ENCODE results near the gene TMEM53.
"Not testable (repeated sequence)": the region's sequence is repeated elsewhere in the genome, so short reads cannot be mapped to it uniquely, and the experiment has no call there.

Gene TMEM53

GRCh38 chr1:44672254-44672955 is 1.9 kb downstream of the TMEM53 start:
- DNase-seq: peak; percentile 83

DNA sequence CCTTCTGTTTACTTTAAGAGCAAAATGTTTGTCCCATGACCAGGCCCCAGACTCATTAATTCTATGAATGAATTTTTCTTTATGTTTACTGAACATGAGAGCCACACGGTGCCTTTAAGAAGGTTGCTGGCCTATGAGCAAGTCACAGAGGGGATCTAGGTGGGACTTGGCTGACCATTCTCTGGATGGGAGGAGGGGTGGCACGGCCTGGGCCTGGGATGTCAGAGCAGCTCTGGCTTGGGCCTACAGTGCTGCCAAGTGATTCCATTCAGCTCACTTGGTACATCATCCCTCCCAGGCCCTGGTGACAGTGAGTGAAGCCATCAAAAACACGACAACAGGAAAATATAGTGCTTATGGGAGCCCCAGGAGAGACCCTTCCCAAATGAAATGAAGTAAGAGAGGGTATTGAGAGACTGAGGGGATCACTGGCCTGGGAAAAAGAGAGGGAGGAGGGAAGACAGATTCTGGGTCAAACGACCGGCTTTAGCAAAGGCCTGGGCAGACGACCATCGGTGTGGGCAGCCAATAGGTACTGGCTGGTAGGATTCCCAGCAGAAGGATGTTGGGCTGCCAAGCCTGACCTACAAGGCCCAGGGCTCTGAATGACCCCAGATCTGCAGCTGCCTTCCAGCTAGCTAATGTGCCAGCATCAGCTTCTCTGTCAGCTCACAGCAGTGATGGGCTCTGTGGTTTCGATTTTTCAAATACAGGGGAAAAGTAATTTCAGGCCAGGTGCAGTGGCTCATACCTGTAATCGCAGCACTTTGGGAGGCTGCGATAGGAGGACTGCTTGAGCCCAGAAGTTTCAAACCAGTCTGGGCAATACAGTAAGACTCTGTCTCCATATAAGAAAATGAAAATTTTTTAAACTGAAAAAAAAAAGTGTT is 3.3 kb downstream of the TMEM53 start:
- no peak for DNase-seq

GRCh38 chr1:44666719-44667118 is 7.6 kb downstream of the TMEM53 start:
- DNase-seq: not testable (repeated sequence)

- no peak for DNase-seq
Measured at GRCh38 chr1:44664730-44665370, 9.4 kb downstream of the TMEM53 start.

- no peak for DNase-seq
Measured at GRCh38 chr1:44663417-44663816, 10.9 kb downstream of the TMEM53 start.

- DNase-seq: no peak
Measured at GRCh38 chr1:44662683-44663030, 11.6 kb downstream of the TMEM53 start.

DNA sequence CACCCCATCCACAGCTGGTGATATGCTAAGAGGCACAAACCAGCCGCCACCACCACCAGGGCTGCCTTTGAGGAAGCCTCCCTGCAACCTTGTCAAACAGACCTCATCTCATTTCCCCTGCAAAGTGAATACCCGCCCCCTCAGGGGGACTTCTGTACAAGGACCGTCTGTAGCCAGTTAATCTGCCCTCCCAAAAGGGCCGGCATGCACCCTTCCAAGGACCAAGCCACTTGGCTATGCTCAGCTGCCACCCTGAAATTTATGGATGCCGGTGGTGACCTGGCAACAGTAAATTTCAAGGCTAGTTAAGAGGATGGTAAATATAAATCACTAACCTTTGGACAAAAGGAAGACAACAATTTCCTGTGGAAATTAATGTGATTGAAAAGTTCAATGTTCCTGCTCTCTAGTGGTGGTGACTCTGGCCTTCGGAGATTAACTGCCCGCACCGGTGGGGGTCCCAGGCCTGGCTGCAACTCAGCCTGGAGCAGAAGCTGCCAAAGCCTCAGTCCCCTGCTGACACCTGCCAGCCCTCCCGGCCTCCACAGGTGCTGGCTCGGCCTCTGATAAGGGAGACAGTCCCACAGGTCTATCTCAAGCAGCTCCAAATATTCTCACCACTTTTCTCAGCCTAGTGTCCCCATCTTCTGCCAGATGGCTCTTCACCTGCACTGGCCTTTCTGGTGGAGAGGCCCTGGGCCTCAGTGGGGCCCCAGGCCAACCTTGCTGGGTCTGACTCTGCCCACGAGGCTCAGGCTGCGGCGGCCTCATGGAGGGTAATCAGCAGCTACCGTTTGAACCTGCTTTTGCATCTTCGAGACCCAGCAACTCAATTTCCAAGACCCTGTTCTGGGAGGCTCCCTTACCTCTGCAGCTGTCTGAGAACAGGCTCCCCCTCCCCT is 12.2 kb downstream of the TMEM53 start:
- no peak for DNase-seq

DNA sequence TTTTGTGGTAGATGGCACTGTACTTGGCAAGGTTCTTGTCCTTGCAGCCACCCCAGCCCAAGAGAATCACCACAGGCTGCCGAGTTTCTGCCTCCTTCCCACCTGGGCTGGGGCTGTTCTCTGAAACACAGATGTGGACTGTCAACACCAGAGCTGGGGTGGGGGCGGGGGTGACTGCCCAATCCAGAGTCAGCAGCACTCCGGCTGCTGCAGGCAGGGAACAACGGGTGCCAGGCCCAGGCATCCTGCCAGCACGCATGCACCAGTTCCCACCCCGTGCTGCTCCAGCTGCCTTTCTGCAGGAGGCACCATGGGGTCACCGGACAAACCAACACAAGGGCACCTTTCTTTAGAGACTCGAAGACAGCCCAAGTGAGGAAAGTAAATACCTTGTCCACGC is 14.1 kb downstream of the TMEM53 start:
- DNase-seq: no peak

DNA sequence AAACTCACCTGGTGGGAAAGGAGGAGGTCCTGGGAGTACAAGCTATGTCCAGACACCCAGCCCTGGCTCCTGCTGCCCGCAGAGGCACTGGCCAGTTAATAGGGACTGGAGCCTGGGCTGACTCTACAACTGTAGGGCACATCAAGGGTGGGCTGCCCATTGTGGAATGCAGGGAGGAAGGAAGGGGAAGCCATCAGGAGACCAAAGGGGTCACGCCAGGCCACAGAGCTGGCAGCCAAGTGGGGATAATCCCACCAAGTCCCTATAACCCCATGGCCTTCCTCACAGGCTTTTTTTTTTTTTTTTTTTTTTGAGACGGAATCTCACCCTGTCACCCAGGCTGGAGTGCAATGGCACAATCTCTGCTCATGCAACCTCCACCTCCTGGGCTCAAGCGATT is 14.7 kb downstream of the TMEM53 start:
- no peak for DNase-seq

GRCh38 chr1:44655609-44656008 is 18.7 kb downstream of the TMEM53 start:
- no peak for DNase-seq

DNA sequence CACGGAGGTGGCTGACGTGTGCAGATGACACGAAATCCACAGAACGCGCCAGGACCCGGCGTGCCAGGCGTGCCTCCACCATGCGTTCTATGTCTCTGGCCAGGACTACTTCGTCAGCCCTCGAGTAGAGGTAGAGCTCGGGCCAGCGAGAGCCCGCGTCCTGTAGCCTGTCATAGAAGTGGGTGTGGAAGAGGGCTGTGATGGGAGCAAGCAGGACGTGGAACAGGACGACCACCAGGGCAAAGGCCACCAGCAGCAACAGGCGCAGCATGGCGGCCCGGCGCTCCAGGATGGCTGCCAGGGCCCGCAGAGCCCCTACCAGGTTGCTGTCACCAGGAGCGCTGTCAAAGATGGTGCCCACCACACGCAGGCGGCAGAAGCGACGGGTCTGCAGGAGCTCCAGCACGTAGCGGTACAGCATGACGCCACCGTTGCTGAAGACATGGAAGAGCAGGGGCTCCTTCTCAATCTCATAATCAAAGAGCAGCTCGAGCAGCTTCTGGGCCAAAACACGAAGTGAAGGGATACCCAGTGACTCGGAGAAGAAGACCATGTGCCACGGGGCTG is 19.6 kb downstream of the TMEM53 start:
- DNase-seq: no peak

GRCh38 chr1:44653107-44653964 is 20.9 kb downstream of the TMEM53 start:
- no peak for DNase-seq

DNA sequence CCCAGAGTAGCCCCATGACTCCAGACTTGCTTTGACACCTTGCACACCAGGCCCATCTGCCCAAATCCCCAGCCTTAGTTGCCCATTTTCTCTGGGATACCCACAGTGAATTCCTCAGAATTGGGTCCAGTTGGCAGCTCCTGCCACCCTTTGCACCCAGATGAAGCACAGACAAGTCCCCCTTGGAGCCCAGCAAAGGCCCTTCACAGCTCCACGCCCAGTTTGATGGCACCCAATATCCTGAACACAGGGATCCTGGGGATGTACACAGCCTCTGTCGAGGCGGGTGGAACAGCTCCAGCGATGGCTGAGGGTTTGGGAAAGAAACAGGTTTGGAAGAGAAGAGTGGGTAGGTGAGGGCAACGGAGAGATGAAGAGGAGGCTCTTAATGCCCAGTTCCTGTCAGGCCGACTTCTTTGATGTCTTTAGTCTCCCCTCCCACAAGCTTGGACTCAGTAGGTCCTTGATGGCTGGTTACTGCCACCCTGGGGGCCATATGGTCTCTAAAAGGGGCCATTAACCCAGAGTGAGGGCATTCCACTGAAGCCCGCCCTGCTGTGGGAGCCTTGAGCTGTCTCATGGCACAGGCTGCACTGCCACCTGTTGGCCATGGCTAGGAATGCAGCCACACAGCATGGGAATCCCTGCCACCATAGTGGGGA is 21.7 kb downstream of the TMEM53 start:
- peak; percentile 65 for DNase-seq

DNA sequence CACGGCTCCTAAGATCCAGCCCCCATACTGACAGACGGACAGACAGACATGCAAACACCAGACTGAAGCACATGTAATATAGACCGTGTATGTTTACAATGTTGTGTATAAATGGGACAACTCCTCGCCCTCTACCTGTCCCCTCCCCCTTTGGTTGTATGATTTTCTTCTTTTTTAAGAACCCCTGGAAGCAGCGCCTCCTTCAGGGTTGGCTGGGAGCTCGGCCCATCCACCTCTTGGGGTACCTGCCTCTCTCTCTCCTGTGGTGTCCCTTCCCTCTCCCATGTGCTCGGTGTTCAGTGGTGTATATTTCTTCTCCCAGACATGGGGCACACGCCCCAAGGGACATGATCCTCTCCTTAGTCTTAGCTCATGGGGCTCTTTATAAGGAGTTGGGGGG is 23.2 kb downstream of the TMEM53 start:
- DNase-seq: no peak

DNA sequence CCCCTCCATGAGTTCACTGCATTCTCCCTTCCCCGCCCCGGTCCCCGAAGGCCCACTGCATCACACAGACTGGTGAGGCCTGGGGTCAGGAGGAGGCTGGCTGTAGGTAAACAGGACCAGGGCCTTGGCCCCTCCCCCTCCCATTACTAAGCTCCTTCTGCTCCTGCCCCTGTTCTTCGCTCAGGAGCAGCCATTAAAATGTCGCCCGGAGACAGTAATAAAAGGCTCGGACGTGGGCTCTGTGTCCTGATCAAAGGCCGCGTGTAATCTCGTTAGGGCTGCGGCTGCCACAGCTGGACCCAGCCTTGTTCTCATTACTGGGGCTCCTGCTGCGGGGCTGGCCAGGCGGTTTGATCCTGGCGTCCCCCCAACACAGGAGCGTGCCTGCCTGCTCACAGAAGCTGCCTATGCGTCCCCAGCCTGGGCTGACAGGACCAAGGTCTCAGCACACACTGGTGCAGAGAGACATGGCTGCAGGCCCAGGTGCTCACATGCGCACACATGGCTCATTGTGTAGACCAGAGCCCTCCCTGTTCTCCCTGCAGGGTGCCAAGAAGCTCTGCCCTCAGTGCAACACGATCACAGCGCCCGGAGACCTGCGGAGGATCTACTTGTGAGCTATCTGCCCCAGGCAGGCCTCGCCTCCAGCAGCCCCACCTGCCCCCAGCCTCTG is 24.0 kb downstream of the TMEM53 start:
- DNase-seq: no peak

- no peak for DNase-seq
Measured at GRCh38 chr1:44649788-44650158, 24.5 kb downstream of the TMEM53 start.

GRCh38 chr1:44648529-44649250 is 25.6 kb downstream of the TMEM53 start:
- no peak for DNase-seq

DNA sequence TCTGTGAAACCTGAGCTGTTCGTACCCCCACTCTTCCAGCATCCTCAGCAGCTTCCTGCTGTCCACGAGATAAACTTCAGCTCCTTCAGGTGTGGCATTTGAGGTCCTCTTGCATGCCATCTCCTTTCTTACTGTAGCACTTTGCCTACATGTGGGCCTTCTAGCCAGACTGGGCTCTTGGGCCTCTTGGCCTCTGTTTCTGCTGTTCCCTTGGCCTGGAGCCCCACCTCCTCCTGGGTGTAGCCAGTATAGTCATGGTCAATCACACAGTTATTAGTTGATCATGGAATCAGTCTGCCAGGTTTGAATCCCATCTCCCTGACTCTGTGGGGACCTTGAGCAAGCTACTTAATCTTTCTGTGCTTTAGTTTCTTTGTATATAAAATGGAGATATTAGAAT is 26.4 kb downstream of the TMEM53 start:
- no peak for DNase-seq

DNA sequence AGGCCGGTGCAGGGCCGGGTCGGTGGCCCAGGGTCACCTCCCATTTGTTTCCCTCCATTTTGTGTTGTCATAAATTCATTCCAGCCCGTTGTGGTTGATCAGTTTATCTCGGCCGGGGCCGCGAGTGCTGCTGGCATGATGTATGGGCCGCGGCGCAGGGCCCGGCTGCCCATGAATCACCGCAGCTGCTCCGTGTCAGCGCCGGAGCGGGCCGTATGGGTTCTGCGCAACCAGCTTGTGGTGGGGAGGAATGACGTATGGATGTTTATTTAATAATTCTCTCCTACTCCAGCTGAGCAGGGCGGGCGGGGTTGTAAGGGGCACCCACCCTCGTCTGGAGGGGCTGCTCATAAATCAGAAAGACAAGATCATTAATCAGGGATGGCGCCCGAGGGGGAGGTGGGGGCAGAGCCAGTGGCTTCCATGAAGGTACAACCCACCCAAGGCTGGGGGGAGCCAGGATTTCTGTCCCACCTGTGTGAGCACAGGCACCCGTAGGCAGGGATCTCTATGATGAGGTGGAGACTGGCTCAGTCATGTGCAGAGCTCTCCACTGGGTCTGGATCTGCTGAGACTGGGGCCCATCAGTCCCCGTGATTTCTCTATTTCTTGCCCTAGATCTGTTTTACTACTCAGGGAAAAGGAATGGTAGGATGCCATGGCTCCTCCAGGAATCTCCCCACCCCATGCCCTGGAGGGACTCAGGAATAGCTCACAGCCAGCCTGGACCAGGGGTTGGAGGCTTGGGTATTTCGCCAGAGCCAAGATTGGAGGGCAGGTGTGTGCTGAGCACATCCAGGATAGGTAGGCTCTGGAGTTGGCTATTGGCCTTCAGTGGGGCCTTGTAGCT is 27.8 kb downstream of the TMEM53 start:
- DNase-seq: no peak

All from GDM1 (cell line).